Right lobe of liver (tissue), 6 donors: ENCODE data around the gene TMEM205. TPM values are rescaled to one million over a fixed set of nuclear protein-coding genes. Genes with fewer than 3 reads are reported as not detected.

ENCODE experiments used
- ATAC-seq, 4 donors: fragments of 200-7000 bp; cut with Tn5 transposase; one replicate each; pipeline ENCODE4 v1.9.1; 2020; ENCODE audit warnings: mild to moderate bottlenecking in 4 of 4, moderate library complexity in 4 of 4
- DNase-seq, 3 donors: peaks; one replicate each; pipeline ENCODE4 v3.0.0-alpha.2; 2020
- H3K27ac ChIP-seq, 3 donors: fragments of 200-600 bp; one replicate each; pipeline ENCODE4 v1.8.0; 2022
- H3K27me3 ChIP-seq, 2 donors: fragments of 200-600 bp; one replicate each; pipeline ENCODE4 v1.8.0; 2022
- H3K36me3 ChIP-seq, 4 donors: fragments of 200-600 bp; sonication (generic) in 1 of 4; one replicate each; pipeline versions ENCODE4 v1.5.1 to v1.8.0; 2017 to 2022; ENCODE audit warnings: control low read depth in 1 of 4
- H3K4me1 ChIP-seq, 4 donors: fragments of 200-600 bp; sonication (generic) in 1 of 4; one replicate each; pipeline versions ENCODE4 v1.5.1 to v1.8.0; 2017 to 2022; ENCODE audit warnings: control low read depth in 1 of 4
- H3K4me3 ChIP-seq, 3 donors: fragments of 200-600 bp; one replicate each; pipeline ENCODE4 v1.8.0; 2022
- H3K9me3 ChIP-seq, 4 donors: fragments of 200-600 bp; sonication (generic) in 1 of 4; one replicate each; pipeline versions ENCODE4 v1.5.1 to v1.8.0; 2017 to 2022; ENCODE audit warnings: control low read depth in 1 of 4
- POLR2A ChIP-seq: fragments of 450-650 bp; IDR thresholded peaks from one replicate; pipeline ENCODE4 v1.6.1; 2017; ENCODE audit warnings: antibody characterized with exemption, mild to moderate bottlenecking
- WGBS: methylation state at CpG from one replicate; pipeline ENCODE4 v1.1.6; 2018; ENCODE audit warnings: low coverage, low lambda C conversion rate; ENCODE audit not compliant: insufficient coverage; ENCODE audit errors: missing lambda C conversion rate; 5-methylcytosine and 5-hydroxymethylcytosine counted together
- intact Hi-C, 2 donors: fragments of 100-400 bp; cut with DNase I; formaldehyde crosslinking; loops; one replicate each; pipeline versions ENCODE4 v1.11.2 to v1.14.1; 2022
- total RNA-seq, 6 experiments: library from RNA; depleted of rRNA in 2 of 6; stranded (reverse); fragments of >200 nt in 2 of 6; fragmentation: NEBNext Ultra II Directional in 3 of 6; extraction: Animal tissue kit (Norgen Biotek cat#: 25700) in 3 of 6; gene quantifications; one replicate each; pipeline versions ENCODE4 v1.1.0 to v1.2.4, GENCODE V29; 2016 to 2023
- TF ChIP-seq, protein P1 (sequence below), 4 donors: fragments of 200-600 bp in 3 of 4; fragments of 450-650 bp in 1 of 4; IDR thresholded peaks; one replicate each; pipeline versions ENCODE4 v1.5.1 to v1.8.0; 2016 to 2022; ENCODE audit warnings: antibody characterized with exemption in 4 of 4, mild to moderate bottlenecking in 2 of 4
- donor health status: DM: no; HTN: yes; CAD: no.
- donor health status: DM: no; HTN: no; CAD: no.
- donor health status: DM: no; HTN: no; CAD: no.
- donor health status: DM: no; HTN: yes; CAD: no.
- donor health status: DM: no; HTN: yes; CAD: no.

Gene TMEM205
- total RNA-seq, 6 experiments from 2014 or later: 138 to 605 (median 165) TPM

DNA sequence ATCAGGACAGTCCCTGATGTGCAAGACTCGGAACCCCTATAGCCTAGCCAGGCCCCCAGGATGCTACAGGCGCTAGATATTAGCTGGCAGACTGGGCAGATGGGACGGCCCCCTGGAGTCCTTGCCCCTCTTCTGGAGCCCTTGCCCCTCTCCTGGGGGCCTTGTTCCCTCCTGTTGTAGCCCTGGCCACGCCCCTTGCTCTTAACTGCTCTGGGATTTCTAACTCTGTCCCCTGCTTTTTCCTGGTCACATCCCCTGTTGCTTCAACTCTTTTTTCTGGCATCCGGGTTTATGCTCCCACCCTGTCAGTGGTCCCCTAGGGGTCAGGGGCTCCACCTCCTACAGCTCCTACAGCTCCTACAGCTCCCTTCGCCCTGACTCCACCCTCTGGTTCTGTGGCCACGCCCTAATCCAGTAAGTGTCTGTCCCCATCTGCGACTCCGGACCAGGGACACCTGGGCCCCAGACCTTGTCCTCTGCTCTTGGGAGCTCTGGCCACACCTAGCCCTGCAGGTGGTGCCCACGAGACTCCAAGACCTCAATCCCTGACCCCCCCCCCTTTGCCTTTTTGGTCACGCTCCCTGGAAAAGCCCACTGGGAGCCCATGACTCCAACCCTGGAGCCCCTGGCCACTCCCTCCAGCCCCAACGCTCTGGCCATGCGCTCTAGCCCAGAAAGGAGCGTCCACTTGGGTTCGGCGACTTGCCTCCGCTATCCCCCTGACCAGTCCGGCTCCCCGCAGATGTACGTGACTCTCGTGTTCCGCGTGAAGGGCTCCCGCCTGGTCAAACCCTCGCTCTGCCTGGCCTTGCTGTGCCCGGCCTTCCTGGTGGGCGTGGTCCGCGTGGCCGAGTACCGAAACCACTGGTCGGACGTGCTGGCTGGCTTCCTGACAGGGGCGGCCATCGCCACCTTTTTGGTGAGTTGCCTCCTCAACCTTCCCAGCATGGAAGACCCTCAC lies 16.0 kb upstream of the TMEM205 start:
- no peak for ATAC-seq
- intact Hi-C loops: no loop called here
- H3K27ac ChIP-seq: no peak overlapping the region
- H3K4me1 ChIP-seq: peaks cover 0 to 18% (median 3%) of the 10 kb centered on the region in 4 donors
- H3K27me3 ChIP-seq: no peaks in the 10 kb centered on the region
- WGBS: 95% methylated on average over 21 of the region's 35 CpGs
- no peaks in the 10 kb centered on the region for H3K36me3 ChIP-seq
- H3K4me3 ChIP-seq: no peak overlapping the region
- no peak for TF ChIP-seq POLR2A
- TF ChIP-seq, protein P1, sequence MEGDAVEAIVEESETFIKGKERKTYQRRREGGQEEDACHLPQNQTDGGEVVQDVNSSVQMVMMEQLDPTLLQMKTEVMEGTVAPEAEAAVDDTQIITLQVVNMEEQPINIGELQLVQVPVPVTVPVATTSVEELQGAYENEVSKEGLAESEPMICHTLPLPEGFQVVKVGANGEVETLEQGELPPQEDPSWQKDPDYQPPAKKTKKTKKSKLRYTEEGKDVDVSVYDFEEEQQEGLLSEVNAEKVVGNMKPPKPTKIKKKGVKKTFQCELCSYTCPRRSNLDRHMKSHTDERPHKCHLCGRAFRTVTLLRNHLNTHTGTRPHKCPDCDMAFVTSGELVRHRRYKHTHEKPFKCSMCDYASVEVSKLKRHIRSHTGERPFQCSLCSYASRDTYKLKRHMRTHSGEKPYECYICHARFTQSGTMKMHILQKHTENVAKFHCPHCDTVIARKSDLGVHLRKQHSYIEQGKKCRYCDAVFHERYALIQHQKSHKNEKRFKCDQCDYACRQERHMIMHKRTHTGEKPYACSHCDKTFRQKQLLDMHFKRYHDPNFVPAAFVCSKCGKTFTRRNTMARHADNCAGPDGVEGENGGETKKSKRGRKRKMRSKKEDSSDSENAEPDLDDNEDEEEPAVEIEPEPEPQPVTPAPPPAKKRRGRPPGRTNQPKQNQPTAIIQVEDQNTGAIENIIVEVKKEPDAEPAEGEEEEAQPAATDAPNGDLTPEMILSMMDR (IDR thresholded peaks at IDR 0.05): no peak
- DNase-seq: peak in 1 of 3 donors; percentile 50
- H3K9me3 ChIP-seq: no peaks in the 10 kb centered on the region

DNA sequence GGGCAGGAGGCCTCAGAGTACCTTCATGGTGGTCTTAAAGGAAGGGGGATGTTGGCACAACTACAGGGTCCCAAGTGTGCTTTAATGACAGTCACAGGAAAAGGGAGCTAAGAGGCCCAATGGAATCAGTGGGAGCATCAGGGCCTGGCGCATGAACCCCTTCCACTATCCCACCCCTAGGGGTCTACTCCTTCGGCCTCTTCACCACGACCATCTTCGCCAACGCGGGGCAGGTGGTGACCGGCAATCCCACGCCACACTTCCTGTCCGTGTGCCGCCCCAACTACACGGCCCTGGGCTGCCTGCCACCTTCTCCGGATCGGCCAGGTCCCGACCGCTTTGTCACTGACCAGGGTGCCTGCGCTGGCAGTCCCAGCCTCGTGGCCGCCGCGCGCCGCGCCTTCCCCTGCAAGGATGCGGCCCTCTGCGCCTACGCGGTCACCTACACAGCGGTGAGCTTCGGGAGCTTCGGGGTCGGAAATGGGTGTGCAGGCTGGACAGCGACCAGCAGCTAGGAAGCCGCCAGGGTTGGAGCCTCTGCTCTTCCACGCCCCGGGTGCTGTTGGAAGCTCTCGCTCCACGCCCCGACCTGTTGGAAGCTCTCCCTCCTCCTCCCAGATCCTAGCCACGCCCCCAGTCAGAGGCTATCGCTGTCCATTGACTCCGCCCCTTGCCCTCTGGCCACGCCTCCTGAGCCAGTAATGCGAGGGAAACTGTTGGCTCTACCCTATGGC lies 15.1 kb upstream of the TMEM205 start:
- intact Hi-C loops: no loop called here
- H3K27ac ChIP-seq: no peak overlapping the region
- peak overlapping the region in 1 of 3 donors; percentile 35 for H3K4me3 ChIP-seq
- TF ChIP-seq, protein P1 (IDR thresholded peaks at IDR 0.05): no peak
- TF ChIP-seq POLR2A: no peak
- H3K9me3 ChIP-seq: no peaks in the 10 kb centered on the region
- DNase-seq (peak; percentile 87 to 90 (median 88)), ATAC-seq (peak; percentile 87 to 96 (median 90))
- WGBS: 35% methylated on average over 11 of the region's 43 CpGs
- H3K4me1 ChIP-seq: peaks cover 0 to 18% (median 3%) of the 10 kb centered on the region in 4 donors
- no peaks in the 10 kb centered on the region for H3K36me3 ChIP-seq
- H3K27me3 ChIP-seq: no peaks in the 10 kb centered on the region

DNA sequence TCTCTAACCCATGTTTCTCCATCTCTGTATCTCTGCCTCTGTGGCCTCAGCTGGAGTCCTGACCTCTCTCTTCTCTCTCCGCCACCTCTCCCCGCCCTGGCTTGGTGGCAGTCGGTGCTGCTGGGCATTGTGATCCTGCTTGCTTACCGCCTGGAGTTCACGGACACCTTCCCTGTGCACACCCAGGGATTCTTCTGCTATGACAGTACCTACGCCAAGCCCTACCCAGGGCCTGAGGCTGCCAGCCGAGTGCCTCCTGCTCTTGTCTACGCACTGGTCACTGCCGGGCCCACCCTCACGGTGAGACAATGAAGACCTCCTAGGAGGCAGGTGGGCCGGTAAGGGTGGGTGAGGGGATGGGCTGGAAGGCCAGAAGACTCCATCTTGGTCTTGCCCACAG lies 13.4 kb upstream of the TMEM205 start:
- TF ChIP-seq POLR2A: no peak
- TF ChIP-seq, protein P1 (IDR thresholded peaks at IDR 0.05): no peak
- intact Hi-C loops: no loop called here
- H3K4me1 ChIP-seq: peaks cover 0 to 15% (median 3%) of the 10 kb centered on the region in 4 donors
- no peak overlapping the region for H3K4me3 ChIP-seq
- no peak overlapping the region for H3K27ac ChIP-seq
- ATAC-seq (no peak), DNase-seq (peak in 1 of 3 donors; percentile 47)
- no peaks in the 10 kb centered on the region for H3K9me3 ChIP-seq
- H3K36me3 ChIP-seq: no peaks in the 10 kb centered on the region
- no peaks in the 10 kb centered on the region for H3K27me3 ChIP-seq
- 92% methylated on average over 11 of the region's 11 CpGs for WGBS

DNA sequence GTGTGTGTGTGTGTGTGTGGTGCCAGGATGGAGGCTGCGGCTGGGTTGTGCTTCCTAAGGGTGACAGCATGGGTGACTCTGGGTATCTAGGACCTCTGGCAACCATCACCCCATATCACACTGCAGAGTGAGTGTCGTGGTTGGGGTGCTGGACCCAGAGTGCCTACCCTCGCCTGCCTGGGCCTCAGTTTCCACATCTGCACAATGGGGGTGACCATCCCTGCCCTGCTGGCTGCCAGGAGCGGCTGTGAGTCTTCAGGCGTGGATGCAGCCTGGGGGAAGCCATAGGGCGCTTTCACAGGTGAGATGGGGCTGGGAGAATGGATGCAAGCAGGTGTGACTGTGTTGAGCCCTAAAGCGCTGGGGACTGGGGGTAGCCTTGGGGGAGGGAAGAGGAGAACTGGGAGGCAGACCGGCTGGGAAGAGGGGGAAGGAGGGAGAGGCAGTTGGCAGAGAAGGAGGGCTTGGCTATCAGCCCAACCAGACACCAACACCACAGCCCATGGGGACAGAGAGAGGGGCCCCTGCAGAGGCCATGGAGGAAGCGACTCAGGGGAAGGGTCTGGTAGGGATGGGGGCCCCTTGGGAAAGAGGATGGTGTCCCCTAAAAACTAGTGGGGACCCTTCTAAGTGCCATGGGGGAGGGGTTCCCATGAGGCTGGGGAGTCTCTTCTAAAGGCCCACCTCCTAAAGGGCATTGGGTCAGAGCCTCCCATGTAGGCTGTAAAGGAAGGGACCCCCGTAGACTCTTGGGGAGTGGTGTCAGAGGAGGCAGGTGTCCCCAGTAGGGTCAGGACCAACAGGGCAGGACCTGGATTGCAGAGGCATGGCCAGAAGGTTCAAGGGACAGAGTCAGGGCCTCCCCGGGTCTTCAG lies 10.8 kb upstream of the TMEM205 start:
- DNase-seq (peak in 1 of 3 donors; percentile 44), ATAC-seq (no peak)
- Histone ChIP-seq H3K27me3 (no peaks in the 10 kb centered on the region), H3K4me1 (peaks cover 0 to 15% (median 3%) of the 10 kb centered on the region in 4 donors), H3K27ac (no peak overlapping the region), H3K36me3 (no peaks in the 10 kb centered on the region), H3K4me3 (no peak overlapping the region), H3K9me3 (no peaks in the 10 kb centered on the region)
- intact Hi-C loops: no loop called here
- WGBS: 78% methylated on average over 4 of the region's 11 CpGs
- TF ChIP-seq, protein P1 (IDR thresholded peaks at IDR 0.05): no peak
